Right lobe of liver (tissue), 4 donors: ENCODE results near the gene NID2.

Experiments used
- CTCF ChIP-seq, 4 donors: fragments of 200-600 bp in 3 of 4; fragments of 450-650 bp in 1 of 4; IDR thresholded peaks; one replicate each; pipeline versions ENCODE4 v1.5.1 to v1.8.0; 2016 to 2022; ENCODE audit warnings: antibody characterized with exemption in 4 of 4, mild to moderate bottlenecking in 2 of 4
- POLR2A ChIP-seq: fragments of 450-650 bp; IDR thresholded peaks from one replicate; pipeline ENCODE4 v1.6.1; 2017; ENCODE audit warnings: antibody characterized with exemption, mild to moderate bottlenecking
- donor health status: DM: no; HTN: no; CAD: no.
- donor health status: DM: no; HTN: no; CAD: no.
- donor health status: DM: no; HTN: yes; CAD: no.

- TF ChIP-seq CTCF (IDR thresholded peaks at IDR 0.05) (no peak), POLR2A (no peak)
Measured at GRCh38 chr14:52008136-52008535, 60.7 kb downstream of the NID2 start.
